ENCODE measurements around the gene MACF1.

MACF1 gene

DNA sequence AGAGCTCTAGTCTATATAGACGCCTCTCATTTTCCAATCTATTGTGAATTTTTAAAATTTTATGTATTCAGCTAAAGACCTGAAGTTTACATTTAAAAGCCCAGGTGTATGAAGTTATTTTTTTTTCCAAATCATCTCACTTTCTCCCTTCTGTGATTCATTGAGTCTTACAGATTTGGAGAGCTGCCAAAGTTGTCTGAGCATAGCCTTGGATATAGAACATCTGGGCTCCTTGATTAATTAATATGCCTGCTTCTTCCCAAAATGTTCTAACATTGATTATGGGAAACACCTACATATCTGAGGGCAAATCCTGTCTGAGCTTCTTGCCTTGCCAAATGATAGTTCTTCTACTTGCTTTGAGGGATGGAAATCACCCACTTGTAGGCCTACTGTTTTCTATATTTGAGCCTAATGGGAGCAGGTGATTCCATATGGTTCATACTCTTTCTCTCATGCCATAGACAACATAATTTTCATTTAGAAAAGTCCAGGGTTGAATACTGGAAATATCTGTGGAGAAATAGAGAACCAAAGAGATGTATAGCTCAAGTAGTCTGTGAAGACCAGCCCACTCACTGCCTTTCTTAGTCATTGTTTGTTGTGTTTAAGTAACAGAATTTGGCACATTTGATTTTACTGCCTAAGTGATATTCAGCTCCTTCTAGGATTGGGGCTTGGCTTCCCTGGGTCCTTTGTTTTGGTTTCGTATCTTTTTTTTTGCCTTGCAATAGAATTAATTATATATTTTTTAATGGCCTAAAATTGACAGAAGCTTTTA, 46.2 kb downstream of the MACF1 start:
- no peak for DNase-seq
- intact Hi-C loops (cut with DNase I), result no loop called here

- intact Hi-C loops (cut with DNase I), result loop anchor here (5.0 kb wide), 1 partner anchor 63 kb away; no protein-coding TSS in a partner anchor
- DNase-seq, result no peak
These were observed 50.7 kb downstream of the MACF1 start for GRCh38 chr1:39255222-39255621.

DNA sequence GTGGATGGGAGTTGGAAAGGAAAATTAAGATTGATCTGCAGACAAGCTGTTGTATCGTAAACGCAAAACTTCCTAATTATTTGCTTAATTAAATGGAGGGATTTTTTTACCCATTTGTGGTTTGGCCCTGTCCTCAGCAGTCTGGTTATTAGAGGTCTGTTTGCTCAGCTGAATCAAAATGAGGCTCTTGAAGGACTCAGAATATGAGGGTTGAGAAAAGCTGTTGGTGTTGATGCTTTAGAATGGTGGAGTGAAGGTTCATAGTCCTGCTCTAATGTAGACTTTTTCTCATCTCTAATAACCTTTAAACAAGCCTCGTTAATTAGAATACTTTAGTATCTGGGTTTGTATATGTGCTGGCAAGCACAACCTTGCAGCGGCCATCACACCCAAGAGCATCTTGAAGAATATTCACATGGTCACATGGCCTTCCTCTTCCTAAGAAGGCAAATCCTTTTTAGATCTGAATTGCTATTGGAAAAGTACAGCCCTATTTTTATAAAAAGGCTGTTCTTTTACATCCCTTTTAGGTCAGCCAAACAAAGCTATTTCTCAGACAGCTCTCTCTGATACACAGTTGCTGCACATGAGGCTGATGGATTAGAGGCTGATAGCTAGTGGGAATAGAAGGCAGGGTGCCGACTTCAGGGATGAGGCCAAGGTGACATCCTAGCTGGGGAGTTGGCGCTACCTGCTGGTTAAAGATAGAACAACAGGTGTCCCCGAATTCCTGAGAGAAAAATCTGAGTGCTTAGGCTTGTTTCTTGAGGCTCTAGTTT, 53.8 kb downstream of the MACF1 start:
- DNase-seq, result peak in 7 of 10 donors; percentile 54 to 93 (median 67)
- intact Hi-C loops (cut with DNase I), result loop anchor here (2.0 to 5.0 kb wide), 2 partner anchors 66 to 156 kb away; no protein-coding TSS in a partner anchor

DNA sequence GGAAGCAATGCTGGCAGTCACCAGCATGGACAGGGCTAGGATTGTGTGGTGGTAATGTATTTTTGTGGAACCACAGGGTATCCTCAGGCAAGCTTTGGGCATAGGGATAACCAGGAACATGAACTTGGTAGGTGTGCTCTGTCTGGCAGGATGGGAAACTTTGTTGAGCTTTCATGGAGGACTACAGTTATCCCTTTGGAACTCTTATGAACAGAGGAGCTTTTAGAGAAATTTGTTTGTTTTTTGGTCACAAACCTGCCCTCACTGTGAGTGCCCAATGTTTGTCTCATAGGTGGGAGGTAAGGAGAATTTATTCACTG, 54.4 kb downstream of the MACF1 start:
- DNase-seq, result no peak
- intact Hi-C loops (cut with DNase I), result loop anchor here (2.0 to 5.0 kb wide), 2 partner anchors 67 to 156 kb away; no protein-coding TSS in a partner anchor

GRCh38 chr1:39261712-39262221, 57.3 kb downstream of the MACF1 start:
- DNase-seq, result no peak
- intact Hi-C loops (cut with DNase I), result no loop called here

DNA sequence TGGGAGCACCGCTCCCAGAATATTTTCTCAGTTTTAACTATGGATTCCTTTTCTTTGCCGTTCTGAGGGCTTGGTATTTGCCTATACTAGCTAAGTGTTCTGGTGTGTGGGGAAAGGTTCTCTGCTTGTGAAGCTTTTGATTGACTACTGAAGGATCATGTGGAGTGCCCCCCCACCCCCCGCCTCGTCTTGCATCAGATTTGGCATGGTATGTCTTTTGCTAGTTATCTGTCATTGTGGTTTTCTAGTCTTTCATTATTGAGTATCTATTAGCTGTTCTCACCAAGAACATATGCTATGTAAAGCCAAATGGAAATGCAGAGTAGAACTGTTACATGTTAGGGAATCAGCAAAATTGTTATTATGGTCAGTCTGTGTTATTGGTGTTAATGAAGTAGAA, 58.3 kb downstream of the MACF1 start:
- no peak for DNase-seq
- intact Hi-C loops (cut with DNase I), result no loop called here

- intact Hi-C loops (cut with DNase I), result no loop called here
- peak in 1 of 10 donors; percentile 28 for DNase-seq
These were observed 61.8 kb downstream of the MACF1 start for GRCh38 chr1:39266269-39266668.

DNA sequence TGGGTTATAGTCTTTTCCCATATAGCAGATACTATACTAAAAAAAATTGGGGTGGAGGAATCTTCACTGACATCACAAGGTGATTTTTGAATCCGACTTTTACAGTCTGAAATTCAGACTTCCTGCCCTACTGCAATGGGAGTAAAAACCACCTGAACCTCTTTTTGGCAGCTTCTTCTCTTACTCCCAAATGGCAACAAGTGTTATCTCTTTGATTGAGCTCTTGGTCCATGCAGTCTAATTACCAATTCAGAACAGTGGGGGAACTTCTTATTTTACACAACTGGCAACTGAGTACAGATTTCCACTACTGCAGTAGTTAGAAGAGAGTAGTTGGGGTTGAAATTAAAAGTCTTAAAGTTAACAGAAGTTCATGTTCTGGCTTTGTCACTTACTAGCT, 62.3 kb downstream of the MACF1 start:
- no peak for DNase-seq
- intact Hi-C loops (cut with DNase I), result no loop called here

- intact Hi-C loops (cut with DNase I), result no loop called here
- peak in 9 of 10 donors; percentile 40 to 90 (median 60) for DNase-seq
These were observed 63.7 kb downstream of the MACF1 start for GRCh38 chr1:39268112-39268581.

- intact Hi-C loops (cut with DNase I), result no loop called here
- DNase-seq, result peak in 4 of 10 donors; percentile 19 to 84 (median 38)
These were observed 64.4 kb downstream of the MACF1 start for GRCh38 chr1:39268906-39269305.

DNA sequence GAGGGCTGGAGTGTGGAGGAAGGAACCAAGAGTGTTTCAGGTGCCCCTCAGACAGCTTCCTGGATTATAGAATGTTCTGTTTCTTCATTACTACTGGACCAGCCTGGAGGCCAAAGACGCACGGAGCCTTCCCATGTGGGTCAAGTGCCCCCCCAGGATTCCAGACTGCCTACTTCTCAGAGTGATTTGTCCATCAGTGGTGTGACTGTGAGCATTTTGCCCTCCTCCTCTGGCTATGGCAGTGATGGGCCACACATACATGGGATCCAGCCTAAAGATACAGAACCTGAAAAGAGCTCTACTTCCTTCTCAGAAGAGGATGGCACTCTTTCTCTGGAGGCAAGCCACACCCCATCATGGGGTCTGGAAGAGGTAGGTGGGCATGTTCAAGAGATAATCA, 64.9 kb downstream of the MACF1 start:
- intact Hi-C loops (cut with DNase I), result no loop called here
- DNase-seq, result no peak

DNA sequence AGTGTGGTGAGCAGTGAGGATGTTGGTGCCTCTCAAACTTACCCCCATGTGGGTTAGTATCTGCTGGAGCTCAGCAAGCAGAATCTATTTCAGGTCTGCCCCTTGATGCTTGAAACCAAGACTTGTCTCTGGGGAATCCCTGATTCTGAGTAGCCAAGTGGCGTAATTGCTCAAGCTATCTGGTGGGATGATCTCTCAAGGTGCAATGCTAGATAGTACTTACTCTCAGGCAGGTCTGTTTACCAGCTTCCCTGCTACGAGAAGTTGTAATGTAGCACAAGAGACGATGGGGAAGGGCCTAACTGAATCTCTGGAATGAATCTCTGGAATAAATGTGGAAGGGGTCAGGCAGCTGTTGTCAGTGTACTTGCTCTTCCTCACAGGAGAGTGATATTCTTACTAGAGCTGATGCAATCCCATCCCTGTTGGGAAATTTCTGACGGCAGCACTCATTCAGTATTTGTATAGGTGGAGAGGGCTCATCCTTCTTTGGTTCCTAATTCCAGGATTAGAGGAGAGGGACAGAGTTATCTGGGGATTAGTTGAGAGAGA, 65.4 kb downstream of the MACF1 start:
- DNase-seq, result no peak
- intact Hi-C loops (cut with DNase I), result no loop called here

- no peak for DNase-seq
- intact Hi-C loops (cut with DNase I), result no loop called here
These were observed 65.9 kb downstream of the MACF1 start for GRCh38 chr1:39270368-39270767.

GRCh38 chr1:39272027-39272797, 67.7 kb downstream of the MACF1 start:
- intact Hi-C loops (cut with DNase I), result no loop called here
- DNase-seq, result peak in 1 of 10 donors; percentile 39

DNA sequence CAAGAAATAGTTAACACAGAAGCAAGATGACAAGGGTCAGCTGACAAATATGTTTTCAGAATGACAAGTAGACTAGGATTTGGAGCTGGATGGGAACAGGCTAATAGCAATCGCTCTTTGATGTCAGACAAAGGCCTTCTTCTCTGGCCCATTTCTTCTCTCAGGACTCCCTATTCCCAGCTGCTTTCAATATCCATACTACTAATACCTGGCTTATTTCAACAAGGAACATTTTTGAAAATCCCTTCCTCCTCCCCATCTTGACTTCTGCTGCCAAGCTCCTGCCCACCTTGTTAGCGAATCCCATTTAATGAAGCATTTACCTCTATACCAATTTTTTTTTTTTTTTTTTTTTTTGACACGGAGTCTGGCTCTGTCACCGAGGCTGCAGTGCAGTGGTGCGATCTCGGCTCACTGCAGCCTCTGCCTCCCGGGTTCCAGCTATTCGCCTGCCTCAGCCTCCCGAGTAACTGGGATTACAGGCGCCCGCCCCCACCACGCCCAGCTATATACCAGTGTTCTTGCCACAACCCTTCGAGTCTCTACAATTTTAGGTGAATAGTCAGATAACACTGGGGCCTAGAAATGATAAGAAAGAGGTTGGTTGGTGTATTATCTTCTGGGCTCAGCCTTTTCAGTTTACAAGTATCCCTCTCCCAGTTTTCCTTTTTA, 68.4 kb downstream of the MACF1 start:
- intact Hi-C loops (cut with DNase I), result no loop called here

GRCh38 chr1:39275836-39276507, 71.5 kb downstream of the MACF1 start:
- intact Hi-C loops (cut with DNase I), result no loop called here
- no peak for DNase-seq

More for the DNA sequence above, 68.4 kb downstream of the MACF1 start:
- DNase-seq, result peak in 2 of 10 donors; percentile 61 to 78

- no peak for DNase-seq
- intact Hi-C loops (cut with DNase I), result no loop called here
These were observed 73.4 kb downstream of the MACF1 start for GRCh38 chr1:39277879-39278278.

DNA sequence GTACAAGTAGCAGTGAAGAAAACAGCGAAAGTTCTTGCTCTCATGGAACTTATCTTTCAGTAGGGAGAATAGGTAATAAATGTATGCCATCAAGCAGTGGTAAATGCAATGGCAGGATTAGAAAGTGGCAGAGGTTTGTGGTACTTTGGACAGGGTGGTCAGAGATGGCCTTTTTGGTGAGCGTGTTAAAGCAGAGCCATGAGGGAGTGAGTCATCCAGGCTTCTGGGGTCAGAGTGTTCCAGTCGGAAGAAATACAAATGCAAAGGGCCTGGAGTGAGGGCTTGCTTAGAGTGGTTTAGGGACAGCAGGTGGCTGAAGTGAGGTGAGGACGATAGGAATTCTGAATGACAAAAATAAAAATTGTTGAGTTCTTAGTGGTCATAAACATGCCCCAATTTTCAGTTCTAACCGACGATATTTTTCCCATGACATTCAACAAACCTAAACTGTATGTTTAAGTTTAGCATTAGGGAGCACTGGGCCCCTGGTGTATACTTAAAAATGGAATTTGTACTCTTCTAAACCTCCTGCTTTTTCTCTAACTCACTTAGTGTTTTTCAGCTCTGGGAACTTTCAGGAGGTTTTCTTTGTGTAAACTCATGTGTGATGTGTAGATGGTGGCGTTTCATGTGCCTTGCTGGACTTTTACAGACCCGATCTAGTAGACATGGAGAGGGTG, 78.2 kb downstream of the MACF1 start:
- intact Hi-C loops (cut with DNase I), result no loop called here
- no peak for DNase-seq

DNA sequence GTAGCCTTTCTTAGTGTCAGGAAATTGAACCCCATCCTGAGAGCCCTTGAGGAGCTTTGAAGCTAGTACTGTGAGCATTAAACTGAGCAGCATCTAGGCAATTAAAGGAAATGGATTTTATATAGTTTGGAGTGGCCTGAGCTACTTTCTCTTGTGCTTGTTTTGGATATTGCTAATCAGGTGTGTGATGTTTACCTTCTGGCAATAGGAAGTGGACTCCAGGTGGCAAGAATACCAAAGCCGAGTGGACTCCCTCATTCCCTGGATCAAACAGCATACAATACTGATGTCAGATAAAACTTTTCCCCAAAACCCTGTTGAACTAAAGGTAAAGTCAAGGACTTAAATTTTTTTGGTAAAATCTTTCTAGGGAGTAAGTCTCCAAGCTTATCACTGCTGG, 79.4 kb downstream of the MACF1 start:
- DNase-seq, result no peak
- intact Hi-C loops (cut with DNase I), result no loop called here
